NCI-H1930 (cell line): ENCODE results near the gene ALG12.

Source experiments
- DNase-seq, 2 experiments: peaks; one replicate each; lab custom pipeline; 2025; lab: John Stamatoyannopoulos, UW

Gene ALG12

DNA sequence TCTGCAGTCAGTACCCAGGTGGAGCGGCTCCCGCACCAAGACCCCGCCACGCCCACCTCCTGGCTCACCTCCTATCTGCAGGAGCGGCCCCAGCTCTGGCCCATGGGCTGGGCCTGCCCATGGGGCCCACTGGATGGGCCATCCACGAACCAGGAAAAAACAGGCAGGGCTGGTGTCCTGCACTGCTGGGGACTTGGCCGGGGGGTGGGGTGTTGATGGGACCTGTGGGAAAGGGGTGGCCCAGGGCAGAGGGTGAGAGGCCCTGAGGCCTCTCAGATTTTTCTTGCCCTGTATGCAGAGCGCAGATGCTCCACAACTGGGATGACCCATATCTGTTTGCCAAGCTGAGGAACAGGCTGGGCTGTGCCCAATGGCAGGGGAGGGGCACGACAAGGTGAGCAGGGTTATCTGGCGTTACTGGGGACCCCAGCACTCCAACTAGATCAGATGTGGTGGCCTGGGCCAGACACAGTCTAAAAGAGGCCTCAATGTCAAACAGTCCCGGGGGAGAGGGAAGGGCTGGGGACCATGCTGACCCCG, 39.7 kb upstream of the ALG12 start:
- no peak for DNase-seq

DNA sequence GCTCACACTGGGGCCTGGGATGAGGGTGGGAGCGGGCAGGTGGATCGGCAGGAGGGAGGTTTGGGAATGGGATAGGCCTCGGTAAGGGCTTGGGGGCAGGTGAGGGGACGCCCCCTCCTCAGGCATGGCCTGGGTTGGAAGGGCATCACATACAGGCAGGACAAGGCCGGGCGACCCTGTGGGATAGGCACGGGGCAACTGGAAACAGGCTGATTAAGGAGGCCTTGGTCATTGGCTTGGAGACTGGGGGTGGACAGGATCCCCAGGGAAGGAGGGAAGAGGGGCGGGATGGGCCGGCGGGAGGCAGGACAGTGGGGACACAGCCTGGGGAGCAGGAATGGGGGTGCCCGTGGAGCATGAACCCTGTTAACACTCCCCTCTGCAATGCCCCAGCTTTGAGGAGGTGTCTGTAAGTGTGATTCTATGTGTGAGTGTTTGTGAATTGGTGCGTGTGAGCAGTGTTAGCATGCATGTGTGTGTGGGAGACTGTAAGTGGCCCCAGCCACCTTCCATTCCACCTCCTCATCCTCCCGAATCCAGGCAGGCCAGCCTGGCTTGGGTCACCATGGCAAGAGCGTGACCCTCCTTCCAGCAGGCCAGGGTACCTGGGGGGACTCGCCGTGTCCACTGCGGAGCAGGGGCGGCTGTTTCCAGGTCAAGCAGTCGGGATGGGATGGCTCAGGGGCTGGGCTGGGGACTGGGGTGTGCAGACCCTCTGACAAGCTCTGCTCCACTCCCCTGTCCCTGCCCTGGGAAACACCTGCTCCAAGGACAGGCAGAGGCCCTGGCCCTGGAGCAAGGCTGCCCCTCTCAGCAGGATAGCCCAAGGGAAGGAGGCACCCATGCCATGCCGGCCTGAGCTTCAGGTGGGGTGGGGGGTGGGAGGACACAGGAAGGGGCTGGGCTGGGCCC, 38.9 kb upstream of the ALG12 start:
- no peak for DNase-seq

DNA sequence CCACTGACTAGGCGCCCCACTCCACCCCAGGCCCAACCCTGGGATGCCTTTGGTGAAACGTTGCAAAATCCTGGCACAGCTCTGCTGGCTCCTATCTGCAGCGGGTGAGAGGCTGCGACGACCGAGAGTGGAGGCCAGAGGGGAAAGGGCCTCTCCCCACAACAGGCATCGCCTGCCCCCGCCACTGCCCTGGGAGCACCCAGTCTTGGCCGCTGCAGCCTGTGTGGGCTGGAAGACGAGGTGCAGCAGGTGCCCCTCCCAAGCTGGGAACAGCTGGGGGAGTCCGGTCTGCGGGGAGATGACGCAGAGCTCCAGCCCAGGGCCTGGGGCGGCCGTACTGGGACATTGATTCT, 38.2 kb upstream of the ALG12 start:
- no peak for DNase-seq

GRCh38 chr22:49955581-49956417, 37.6 kb upstream of the ALG12 start:
- no peak for DNase-seq

- no peak for DNase-seq
Measured at GRCh38 chr22:49954991-49955580, 36.8 kb upstream of the ALG12 start.

DNA sequence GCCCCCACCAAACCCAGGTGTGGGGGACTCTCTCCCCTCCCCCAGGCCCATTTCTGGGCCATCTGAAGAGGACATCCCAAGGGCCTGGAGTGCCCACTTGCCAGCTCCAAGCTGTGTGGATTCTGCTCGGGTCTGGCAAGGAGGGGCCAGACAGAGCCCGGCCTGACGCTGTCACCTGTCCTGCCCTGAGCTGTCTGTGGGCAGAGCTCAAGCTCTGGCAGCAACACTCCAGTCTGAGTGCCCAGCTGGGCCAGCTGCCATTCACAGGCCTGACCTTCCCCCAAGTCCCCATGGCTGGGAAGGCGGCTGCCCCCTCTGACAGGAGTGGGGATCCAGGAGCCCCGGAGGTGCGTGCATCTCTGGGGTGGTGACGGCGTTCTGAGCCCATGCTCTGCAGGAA, 36.1 kb upstream of the ALG12 start:
- DNase-seq = no peak

GRCh38 chr22:49953680-49954344, 35.6 kb upstream of the ALG12 start:
- no peak for DNase-seq

DNA sequence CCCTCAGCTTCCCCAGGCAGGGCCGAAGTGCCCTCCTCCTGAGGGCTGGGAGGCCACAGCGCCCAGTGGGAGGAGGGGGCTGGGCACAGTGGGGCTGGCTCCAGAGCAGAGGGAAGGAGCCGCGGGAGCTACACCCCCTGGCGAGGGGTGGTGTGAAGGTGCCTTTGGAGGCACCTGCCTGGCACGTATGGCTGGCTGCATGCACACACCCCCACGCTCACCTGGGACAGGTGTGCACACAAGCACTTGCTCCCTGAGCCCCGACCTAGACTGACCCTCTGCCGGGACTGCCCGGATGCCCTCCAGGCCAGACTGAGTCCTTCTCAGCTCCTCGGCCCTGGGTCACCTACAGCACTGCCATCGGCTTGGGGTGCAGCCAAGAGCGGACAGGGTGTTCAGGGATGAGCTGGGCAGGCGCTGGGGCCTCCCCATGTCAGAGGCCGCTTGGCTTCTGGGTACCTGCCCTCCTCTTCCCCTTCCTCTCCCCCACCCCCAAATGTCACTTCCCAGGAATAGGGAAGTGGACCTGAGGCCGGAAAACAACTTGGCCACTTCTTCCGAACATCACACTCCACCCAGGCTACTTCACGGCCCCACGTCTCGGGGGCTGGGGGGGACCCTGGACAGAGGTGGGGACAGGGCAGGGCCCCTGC, 34.9 kb upstream of the ALG12 start:
- no peak for DNase-seq

- DNase-seq = no peak
Measured at GRCh38 chr22:49951986-49952896, 34.0 kb upstream of the ALG12 start.

GRCh38 chr22:49951678-49951985, 33.4 kb upstream of the ALG12 start:
- DNase-seq = no peak

GRCh38 chr22:49951000-49951677, 32.9 kb upstream of the ALG12 start:
- no peak for DNase-seq

- no peak for DNase-seq
Measured at GRCh38 chr22:49950396-49950994, 32.3 kb upstream of the ALG12 start.

GRCh38 chr22:49949914-49950292, 31.7 kb upstream of the ALG12 start:
- DNase-seq = no peak

DNA sequence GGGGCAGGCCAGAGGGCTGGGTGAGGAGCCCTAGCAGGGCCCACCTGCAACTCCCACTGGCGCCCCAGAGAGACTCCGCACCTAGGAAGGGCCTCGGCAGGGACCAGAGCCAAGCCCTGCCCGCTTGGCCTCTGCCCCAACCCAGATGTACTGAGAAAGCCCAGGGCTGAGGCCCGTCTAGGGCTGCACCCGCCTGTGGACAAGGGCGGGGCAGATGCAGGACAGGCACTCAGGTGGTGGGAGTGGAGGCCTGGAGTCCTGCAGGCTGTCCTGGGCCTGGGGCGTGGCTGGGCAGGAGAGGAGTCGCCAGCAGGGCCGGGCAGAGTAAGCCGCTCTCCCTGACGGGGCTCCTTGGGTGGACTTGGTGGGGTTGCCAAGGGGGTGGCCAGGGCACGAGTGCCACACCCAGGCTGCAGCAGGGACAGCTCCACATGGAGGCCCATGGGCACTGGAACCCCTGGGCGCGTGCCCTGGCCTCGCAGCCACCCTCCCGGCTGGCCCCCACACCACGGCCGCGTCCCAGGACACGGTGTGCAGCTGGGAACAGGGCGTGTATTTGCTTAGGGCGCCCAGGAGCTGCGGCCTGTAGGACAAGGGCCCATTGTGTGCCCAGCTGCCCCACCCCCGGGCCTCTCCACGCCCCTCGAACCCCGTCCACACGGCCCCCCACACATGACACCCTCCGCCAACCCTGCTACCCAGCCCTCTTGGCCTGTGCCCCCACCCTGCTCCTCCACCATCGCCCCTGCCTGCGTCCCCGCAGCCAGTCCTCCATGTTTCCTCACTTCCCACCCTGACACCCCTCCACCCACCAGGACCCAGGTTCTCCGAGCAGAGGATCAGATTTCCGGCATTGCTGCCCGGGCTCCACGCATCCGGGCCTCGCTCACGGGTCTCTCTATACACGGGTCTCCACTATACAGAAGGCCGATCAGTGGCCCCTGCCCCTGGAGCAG, 31.0 kb upstream of the ALG12 start:
- no peak for DNase-seq

GRCh38 chr22:49948116-49948957, 30.1 kb upstream of the ALG12 start:
- no peak for DNase-seq

- no peak for DNase-seq
Measured at GRCh38 chr22:49947296-49947622, 29.0 kb upstream of the ALG12 start.

DNA sequence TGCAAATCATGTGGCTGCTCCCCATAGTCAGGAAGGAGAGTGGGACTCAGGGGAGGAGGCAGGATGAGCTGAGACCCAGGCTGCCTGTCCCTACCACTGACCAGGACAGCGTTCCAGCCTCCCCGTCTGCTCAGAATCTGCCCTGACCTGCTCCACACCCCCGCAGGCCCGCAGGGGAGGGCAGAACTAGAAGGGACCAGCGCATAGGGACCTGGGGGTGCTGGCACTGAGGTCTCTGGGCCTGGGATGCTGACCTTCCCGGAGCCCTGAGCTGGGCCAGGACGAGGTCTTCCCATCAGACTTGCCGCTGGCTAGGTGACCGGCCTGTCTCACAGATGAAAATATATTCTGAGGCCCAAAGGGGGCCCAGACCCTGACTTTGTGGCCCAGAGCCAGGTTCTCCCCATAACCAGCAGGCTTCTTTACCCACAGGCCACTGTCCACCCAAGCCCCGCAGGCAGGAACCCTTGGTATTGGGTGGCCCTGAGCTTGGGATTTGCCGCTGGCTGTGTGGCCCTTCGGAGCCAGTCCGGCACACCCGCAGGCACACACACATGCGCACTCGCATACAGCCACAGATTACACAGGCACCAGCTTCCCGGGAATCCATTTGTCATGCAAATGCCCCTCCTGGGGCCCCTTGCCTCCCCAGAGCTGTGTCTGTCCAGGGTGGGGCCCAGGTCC, 28.5 kb upstream of the ALG12 start:
- no peak for DNase-seq
